Fibroblast of lung (primary cell): ENCODE results near the gene SREBF2.

Experiments
- EZH2 ChIP-seq: IDR thresholded peaks from 2 replicates; pipeline ENCODE4 v1.5.1; 2012; ENCODE audit warnings: low read length, control low read depth, mild to moderate bottlenecking; ENCODE audit errors: missing control alignments
- TF ChIP-seq, protein P1 (sequence below), 2 donors: IDR thresholded peaks in 1 of 2; conservative IDR thresholded peaks in 1 of 2; 1 replicate in 1 of 2; 2 replicates in 1 of 2; pipeline ENCODE4 v1.5.1; 2011 to 2012; ENCODE audit warnings: low read length in 2 of 2, control low read depth in 1 of 2, inconsistent platforms in 1 of 2, low read depth in 1 of 2, mild to moderate bottlenecking in 1 of 2

DNA sequence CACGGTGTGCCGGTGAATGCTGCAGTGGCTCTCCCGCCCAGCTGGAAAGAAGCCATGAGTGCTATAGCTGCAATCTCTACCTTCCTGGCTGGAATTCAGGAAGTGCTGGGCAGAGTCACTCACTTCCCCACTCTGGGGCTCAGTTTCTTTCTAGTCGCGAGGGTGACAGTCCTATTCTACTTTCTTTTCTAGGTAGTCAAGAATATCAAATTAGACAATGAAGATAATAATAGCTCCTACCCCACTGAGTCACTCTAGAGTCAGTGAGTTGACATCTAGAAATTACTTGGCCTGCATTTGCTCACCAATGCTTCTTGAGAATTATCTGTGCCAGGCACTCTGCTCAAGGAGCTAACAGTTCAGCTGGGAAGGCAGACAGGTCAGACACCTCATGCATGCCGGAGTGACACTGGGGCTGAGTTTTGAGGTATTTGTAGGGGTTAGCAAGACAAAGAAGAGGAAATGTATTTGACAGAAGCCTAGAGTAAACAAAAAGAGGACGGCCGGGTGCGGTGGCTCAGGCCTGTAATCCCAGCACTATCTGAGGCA lies 110.8 kb downstream of the SREBF2 start:
- TF ChIP-seq, protein P1, sequence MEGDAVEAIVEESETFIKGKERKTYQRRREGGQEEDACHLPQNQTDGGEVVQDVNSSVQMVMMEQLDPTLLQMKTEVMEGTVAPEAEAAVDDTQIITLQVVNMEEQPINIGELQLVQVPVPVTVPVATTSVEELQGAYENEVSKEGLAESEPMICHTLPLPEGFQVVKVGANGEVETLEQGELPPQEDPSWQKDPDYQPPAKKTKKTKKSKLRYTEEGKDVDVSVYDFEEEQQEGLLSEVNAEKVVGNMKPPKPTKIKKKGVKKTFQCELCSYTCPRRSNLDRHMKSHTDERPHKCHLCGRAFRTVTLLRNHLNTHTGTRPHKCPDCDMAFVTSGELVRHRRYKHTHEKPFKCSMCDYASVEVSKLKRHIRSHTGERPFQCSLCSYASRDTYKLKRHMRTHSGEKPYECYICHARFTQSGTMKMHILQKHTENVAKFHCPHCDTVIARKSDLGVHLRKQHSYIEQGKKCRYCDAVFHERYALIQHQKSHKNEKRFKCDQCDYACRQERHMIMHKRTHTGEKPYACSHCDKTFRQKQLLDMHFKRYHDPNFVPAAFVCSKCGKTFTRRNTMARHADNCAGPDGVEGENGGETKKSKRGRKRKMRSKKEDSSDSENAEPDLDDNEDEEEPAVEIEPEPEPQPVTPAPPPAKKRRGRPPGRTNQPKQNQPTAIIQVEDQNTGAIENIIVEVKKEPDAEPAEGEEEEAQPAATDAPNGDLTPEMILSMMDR (conservative IDR thresholded peaks at IDR 0.05 in 1 of 2, IDR thresholded peaks at IDR 0.05 in 1 of 2; ENCODE audit: low read depth in 1 of 2, low read length in 2 of 2) = no peak
- TF ChIP-seq EZH2 = no peak
